SK-N-SH (cell line): ENCODE results near the gene FGGY. TPM values are rescaled to one million over a fixed set of nuclear protein-coding genes. Genes with fewer than 3 reads are reported as not detected.

Experiments
- CTCF ChIA-PET: fragments of 300-600, 350-600 bp; formaldehyde crosslinking; extraction: SDS; loops from one replicate; lab custom pipeline; 2021; lab: Yijun Ruan, JAX
- POLR2A ChIA-PET: fragments of 350-600 bp; sonication (Branson Sonifier 250); formaldehyde crosslinking; extraction: SDS; loops from one replicate; lab custom pipeline; 2020; ENCODE audit warnings: antibody characterized with exemption, inconsistent platforms; lab: Yijun Ruan, JAX
- DNase-seq: peaks from one replicate; pipeline ENCODE4 v3.0.0; 2012
- H2AFZ ChIP-seq: fragments of 200-600 bp; sonication (generic); 2 replicates; pipeline ENCODE4 v1.8.1; 2016; ENCODE audit warnings: antibody characterized with exemption, mild to moderate bottlenecking, low read depth
- H3F3A ChIP-seq: fragments of 200-600 bp; sonication (generic); replicated peaks from 2 replicates; pipeline ENCODE3; 2016; ENCODE audit warnings: antibody characterized with exemption, mild to moderate bottlenecking; ENCODE audit not compliant: insufficient read depth
- H3K27ac ChIP-seq, 2 experiments: fragments of 200-500 bp in 1 of 2; fragments of 200-600 bp in 1 of 2; sonication (Bioruptor generic) in 1 of 2; sonication (generic), shearing (Covaris generic) in 1 of 2; 2 replicates each; pipeline versions ENCODE4 v1.5.1 to v1.6.1; 2014 to 2016; ENCODE audit warnings: low read depth in 2 of 2, inconsistent platforms in 1 of 2, low read length in 1 of 2, mild to moderate bottlenecking in 1 of 2, mixed read lengths in 1 of 2
- H3K27me3 ChIP-seq: fragments of 200-600 bp; sonication (generic), shearing (Covaris generic); 2 replicates; pipeline ENCODE4 v1.6.1; 2016; ENCODE audit warnings: mixed run types; ENCODE audit not compliant: insufficient read depth
- H3K36me3 ChIP-seq, 2 experiments: fragments of 200-500 bp in 1 of 2; fragments of 200-600 bp in 1 of 2; sonication (Bioruptor generic) in 1 of 2; sonication (generic) in 1 of 2; replicated peaks in 1 of 2; 2 replicates each; pipeline versions ENCODE3 to v1.5.1; 2014 to 2016; ENCODE audit warnings: low read length in 1 of 2, mild to moderate bottlenecking in 1 of 2; ENCODE audit not compliant: insufficient read depth in 2 of 2, control insufficient read depth in 1 of 2
- H3K4me1 ChIP-seq, 2 experiments: fragments of 200-500 bp in 1 of 2; fragments of 200-600 bp in 1 of 2; sonication (Bioruptor generic) in 1 of 2; sonication (generic), shearing (Covaris generic) in 1 of 2; 2 replicates each; pipeline versions ENCODE4 v1.5.1 to v1.6.1; 2014 to 2016; ENCODE audit warnings: low read depth in 1 of 2, low read length in 1 of 2, mixed run types in 1 of 2; ENCODE audit not compliant: insufficient read depth in 2 of 2, control insufficient read depth in 1 of 2
- H3K4me2 ChIP-seq: fragments of 200-600 bp; sonication (generic), shearing (Covaris generic); 2 replicates; pipeline ENCODE4 v1.6.1; 2017; ENCODE audit warnings: mixed run types
- H3K4me3 ChIP-seq, 2 experiments: fragments of 200-500 bp in 1 of 2; fragments of 200-600 bp in 1 of 2; sonication (Bioruptor generic) in 1 of 2; sonication (generic), shearing (Covaris generic) in 1 of 2; 2 replicates each; pipeline versions ENCODE4 v1.5.1 to v1.8.1; 2014 to 2016; ENCODE audit warnings: low read depth in 2 of 2, inconsistent platforms in 1 of 2, low read length in 1 of 2, mild to moderate bottlenecking in 1 of 2, mixed read lengths in 1 of 2, moderate library complexity in 1 of 2
- H3K79me2 ChIP-seq: fragments of 200-600 bp; sonication (generic); 2 replicates; pipeline ENCODE4 v1.8.1; 2017; ENCODE audit warnings: mild to moderate bottlenecking; ENCODE audit not compliant: insufficient read depth
- H3K9ac ChIP-seq: fragments of 200-600 bp; sonication (generic); 2 replicates; pipeline ENCODE4 v1.6.1; 2017; ENCODE audit warnings: mixed run types
- H3K9me2 ChIP-seq: fragments of 200-600 bp; sonication (generic); 2 replicates; pipeline ENCODE4 v1.6.1; 2017; ENCODE audit warnings: mixed run types
- H3K9me3 ChIP-seq: fragments of 200-600 bp; sonication (generic); 2 replicates; pipeline ENCODE4 v1.6.1; 2017; ENCODE audit warnings: mixed run types, mild to moderate bottlenecking, moderate library complexity
- H4K20me1 ChIP-seq: fragments of 200-600 bp; sonication (generic); 2 replicates; pipeline ENCODE4 v1.6.1; 2017; ENCODE audit warnings: mild to moderate bottlenecking, mixed run types; ENCODE audit not compliant: insufficient read depth
- CHD2 ChIP-seq: fragments of 150-350 bp; IDR thresholded peaks from 2 replicates; pipeline ENCODE4 v1.6.1; 2018; ENCODE audit warnings: low read length; ENCODE audit not compliant: partially characterized antibody
- EP300 ChIP-seq, 2 experiments: IDR thresholded peaks; 2 replicates each; pipeline versions ENCODE4 v1.4.0 to v1.6.1; 2012; ENCODE audit warnings: borderline replicate concordance in 1 of 2, low read depth in 1 of 2, low read length in 1 of 2
- EZH2phosphoT487 ChIP-seq: fragments of 200-600 bp; sonication (generic); IDR thresholded peaks from 2 replicates; pipeline ENCODE4 v1.6.1; 2017; ENCODE audit warnings: low read depth, mixed run types, mild to moderate bottlenecking, antibody characterized with exemption, moderate library complexity, borderline replicate concordance
- FOSL2 ChIP-seq: IDR thresholded peaks from 2 replicates; pipeline ENCODE4 v1.4.0; 2012; ENCODE audit warnings: low read depth, mild to moderate bottlenecking, moderate library complexity, borderline replicate concordance
- FOXJ3 ChIP-seq: sonication (generic); formaldehyde crosslinking; IDR thresholded peaks from 2 replicates; pipeline ENCODE4 v1.5.1; 2020; ENCODE audit warnings: mild to moderate bottlenecking, missing genetic modification reagents
- FOXM1 ChIP-seq: IDR thresholded peaks from 2 replicates; pipeline ENCODE4 v1.4.0; 2012; ENCODE audit warnings: low read depth, mild to moderate bottlenecking
- MXI1 ChIP-seq: IDR thresholded peaks from 2 replicates; pipeline ENCODE4 v1.6.1; 2012; ENCODE audit warnings: mild to moderate bottlenecking, low read depth, low read length, improper control_type of control experiment
- NRF1 ChIP-seq: IDR thresholded peaks from 2 replicates; pipeline ENCODE4 v1.6.1; 2012; ENCODE audit warnings: low read depth, mild to moderate bottlenecking, low read length
- PBX3 ChIP-seq: IDR thresholded peaks from 2 replicates; pipeline ENCODE4; 2012
- POLR2AphosphoS5 ChIP-seq: IDR thresholded peaks from 2 replicates; pipeline ENCODE4 v1.6.1; 2012; ENCODE audit warnings: low read depth, low read length
- RAD21 ChIP-seq: IDR thresholded peaks from 2 replicates; pipeline ENCODE4 v1.6.1; 2012; ENCODE audit warnings: mild to moderate bottlenecking, low read length
- RCOR1 ChIP-seq: fragments of 150-350 bp; IDR thresholded peaks from 2 replicates; pipeline ENCODE4 v1.6.1; 2017; ENCODE audit warnings: antibody characterized with exemption, low read length
- RFX5 ChIP-seq: IDR thresholded peaks from 2 replicates; pipeline ENCODE4 v1.6.1; 2012; ENCODE audit warnings: mild to moderate bottlenecking, improper control_type of control experiment, low read length
- USF1 ChIP-seq: IDR thresholded peaks from 2 replicates; pipeline ENCODE4 v1.4.0; 2012; ENCODE audit warnings: low read depth, borderline replicate concordance
- USF2 ChIP-seq: fragments of 150-350 bp; IDR thresholded peaks from 2 replicates; pipeline ENCODE4 v1.6.1; 2017; ENCODE audit warnings: antibody characterized with exemption, low read length, low read depth, borderline replicate concordance
- YY1 ChIP-seq: IDR thresholded peaks from 2 replicates; pipeline ENCODE4 v1.4.0; 2012; ENCODE audit warnings: low read depth, mild to moderate bottlenecking
- WGBS: methylation state at CpG from one replicate; pipeline ENCODE4 v1.1.6; 2017; ENCODE audit warnings: low lambda C conversion rate; 5-methylcytosine and 5-hydroxymethylcytosine counted together
- polyA plus RNA-seq, 3 experiments: library from polyadenylated mRNA; depleted of rRNA; stranded (reverse); fragments of >200 nt; gene quantifications; 2 replicates each; pipeline ENCODE4 v1.2.3, GENCODE V29; 2012
- TF ChIP-seq, protein P1 (sequence below): IDR thresholded peaks from 2 replicates; pipeline ENCODE4 v1.4.0; 2012; ENCODE audit warnings: low read depth

FGGY gene
- polyA plus RNA-seq, 1 of the 3 experiments (the other 2 are of a cell fraction), result 10.3 TPM

GRCh38 chr1:59310549-59311250 is 13.8 kb downstream of the FGGY start:
- no peak for DNase-seq
- 94% methylated on average over 5 of the region's 5 CpGs for WGBS
- H3F3A ChIP-seq, result no peaks in the 10 kb centered on the region
- no peak overlapping the region for H2AFZ ChIP-seq
- H3K4me1 ChIP-seq, result no peaks in the 10 kb centered on the region; a peak in 1 of 4 replicates
- H3K4me2 ChIP-seq, result no peak overlapping the region
- H3K79me2 ChIP-seq, result no peaks in the 10 kb centered on the region
- H3K27me3 ChIP-seq, result no peaks in the 10 kb centered on the region
- no peaks in the 10 kb centered on the region for H3K9me2 ChIP-seq
- no peak overlapping the region for H3K27ac ChIP-seq
- no peak overlapping the region for H3K4me3 ChIP-seq
- TF ChIP-seq USF1 (no peak), RFX5 (no peak), RAD21 (no peak), FOSL2 (no peak), FOXM1 (no peak), FOXJ3 (no peak), POLR2AphosphoS5 (no peak), EP300 (IDR thresholded peaks at IDR 0.05; ENCODE audit: borderline replicate concordance in 1 of 2, low read depth in 1 of 2, low read length in 1 of 2) (no peak), RCOR1 (no peak), CHD2 (no peak), YY1 (no peak), MXI1 (no peak), PBX3 (no peak), USF2 (no peak), NRF1 (no peak), EZH2phosphoT487 (no peak)
- TF ChIP-seq, protein P1, sequence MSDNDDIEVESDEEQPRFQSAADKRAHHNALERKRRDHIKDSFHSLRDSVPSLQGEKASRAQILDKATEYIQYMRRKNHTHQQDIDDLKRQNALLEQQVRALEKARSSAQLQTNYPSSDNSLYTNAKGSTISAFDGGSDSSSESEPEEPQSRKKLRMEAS, result no peak
- TF ChIP-seq, all 33 proteins: peak for 0
- ChIA-PET POLR2A (no interaction called here), CTCF (no interaction called here)
- Histone ChIP-seq H3K9me3 (no peaks in the 10 kb centered on the region; the same call in 1 of the 2 replicates), H3K9ac (no peak overlapping the region), H3K36me3 (no peaks in the 10 kb centered on the region), H4K20me1 (no peaks in the 10 kb centered on the region)
